Testis (tissue), 2 donors: ENCODE data around the gene ALG14.

Experiments
- POLR2A ChIP-seq: fragments of 450-650 bp; IDR thresholded peaks from one replicate; pipeline ENCODE4 v1.6.1; 2017; ENCODE audit warnings: antibody characterized with exemption, mild to moderate bottlenecking, moderate library complexity
- TF ChIP-seq, protein P1 (sequence below), 3 experiments: fragments of 450-650 bp in 2 of 3; fragments of 200-600 bp in 1 of 3; sonication (generic) in 1 of 3; IDR thresholded peaks; one replicate each; pipeline ENCODE4 v1.5.1; 2016 to 2019; ENCODE audit warnings: antibody characterized with exemption in 3 of 3, mild to moderate bottlenecking in 2 of 3, moderate library complexity in 1 of 3

DNA sequence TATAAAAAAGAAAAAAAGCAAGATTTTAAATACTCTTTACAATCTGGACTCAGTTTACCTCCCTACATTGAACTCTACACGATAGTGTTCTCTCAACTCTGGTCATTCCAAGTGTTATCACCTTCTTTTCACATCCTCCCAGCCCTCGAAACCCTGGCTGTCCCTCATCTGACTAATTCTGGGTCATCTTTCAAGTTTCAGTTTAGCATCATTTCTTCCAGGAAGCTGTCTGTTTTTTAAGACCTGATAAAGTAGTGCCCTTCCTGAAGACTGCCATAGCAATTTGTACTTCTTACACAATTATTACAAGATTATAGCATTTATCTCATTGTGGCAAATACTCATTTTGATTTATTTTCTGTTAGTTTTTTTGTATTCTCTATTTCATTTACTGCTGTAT is 1.2 kb downstream of the ALG14 start:
- TF ChIP-seq, protein P1, sequence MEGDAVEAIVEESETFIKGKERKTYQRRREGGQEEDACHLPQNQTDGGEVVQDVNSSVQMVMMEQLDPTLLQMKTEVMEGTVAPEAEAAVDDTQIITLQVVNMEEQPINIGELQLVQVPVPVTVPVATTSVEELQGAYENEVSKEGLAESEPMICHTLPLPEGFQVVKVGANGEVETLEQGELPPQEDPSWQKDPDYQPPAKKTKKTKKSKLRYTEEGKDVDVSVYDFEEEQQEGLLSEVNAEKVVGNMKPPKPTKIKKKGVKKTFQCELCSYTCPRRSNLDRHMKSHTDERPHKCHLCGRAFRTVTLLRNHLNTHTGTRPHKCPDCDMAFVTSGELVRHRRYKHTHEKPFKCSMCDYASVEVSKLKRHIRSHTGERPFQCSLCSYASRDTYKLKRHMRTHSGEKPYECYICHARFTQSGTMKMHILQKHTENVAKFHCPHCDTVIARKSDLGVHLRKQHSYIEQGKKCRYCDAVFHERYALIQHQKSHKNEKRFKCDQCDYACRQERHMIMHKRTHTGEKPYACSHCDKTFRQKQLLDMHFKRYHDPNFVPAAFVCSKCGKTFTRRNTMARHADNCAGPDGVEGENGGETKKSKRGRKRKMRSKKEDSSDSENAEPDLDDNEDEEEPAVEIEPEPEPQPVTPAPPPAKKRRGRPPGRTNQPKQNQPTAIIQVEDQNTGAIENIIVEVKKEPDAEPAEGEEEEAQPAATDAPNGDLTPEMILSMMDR (IDR thresholded peaks at IDR 0.05), result no peak
- no peak for TF ChIP-seq POLR2A
